H9 (cell line): Measurements from ENCODE around the gene C1QTNF9. TPM values are rescaled to one million over a fixed set of nuclear protein-coding genes. Genes with fewer than 3 reads are reported as not detected.

ENCODE experiments used
- DNase-seq: peaks from one replicate; pipeline ENCODE4 v3.0.0-alpha.2; 2017
- H2AFZ ChIP-seq: one replicate; pipeline ENCODE4 v1.6.1; 2013; ENCODE audit warnings: mild to moderate bottlenecking, low read length, control low read depth, moderate library complexity
- H2AK5ac ChIP-seq: 2 replicates; pipeline ENCODE4 v1.6.1; 2013; ENCODE audit warnings: low read length, control low read depth, mixed read lengths; ENCODE audit not compliant: insufficient read length
- H2BK120ac ChIP-seq: one replicate; pipeline ENCODE4 v1.6.1; 2013; ENCODE audit warnings: low read depth, mild to moderate bottlenecking, low read length, control low read depth, inconsistent platforms; ENCODE audit not compliant: poor library complexity, severe bottlenecking
- H2BK12ac ChIP-seq: 2 replicates; pipeline ENCODE4 v1.6.1; 2013; ENCODE audit warnings: low read length, control low read depth, mixed read lengths, low read depth; ENCODE audit not compliant: insufficient read length
- H2BK15ac ChIP-seq: 2 replicates; pipeline ENCODE4 v1.6.1; 2013; ENCODE audit warnings: low read depth, low read length, control low read depth
- H2BK20ac ChIP-seq: one replicate; pipeline ENCODE4 v1.6.1; 2013; ENCODE audit warnings: low read depth, mild to moderate bottlenecking, low read length, control low read depth, inconsistent platforms; ENCODE audit not compliant: poor library complexity, severe bottlenecking
- H2BK5ac ChIP-seq: 2 replicates; pipeline ENCODE4 v1.6.1; 2013; ENCODE audit warnings: low read length, control low read depth, mixed read lengths; ENCODE audit not compliant: insufficient read length
- H3K14ac ChIP-seq: 2 replicates; pipeline ENCODE4 v1.6.1; 2013; ENCODE audit warnings: low read length, control low read depth; ENCODE audit not compliant: insufficient read depth
- H3K18ac ChIP-seq: 2 replicates; pipeline ENCODE4 v1.6.1; 2013; ENCODE audit warnings: low read depth, mild to moderate bottlenecking, mixed read lengths, low read length, control low read depth; ENCODE audit not compliant: insufficient read length
- H3K23ac ChIP-seq: 2 replicates; pipeline ENCODE4 v1.6.1; 2013; ENCODE audit warnings: low read length, control low read depth, mixed read lengths, low read depth; ENCODE audit not compliant: insufficient read length
- H3K23me2 ChIP-seq: 2 replicates; pipeline ENCODE4 v1.6.1; 2013; ENCODE audit warnings: low read depth, mild to moderate bottlenecking, mixed read lengths, low read length, control low read depth; ENCODE audit not compliant: insufficient read length, poor library complexity, severe bottlenecking
- H3K27ac ChIP-seq: 2 replicates; pipeline ENCODE4 v1.5.1; 2013; ENCODE audit warnings: low read length, control low read depth, mixed read lengths, low read depth; ENCODE audit not compliant: insufficient read length
- H3K27me3 ChIP-seq: 2 replicates; pipeline ENCODE4 v1.6.1; 2013; ENCODE audit warnings: low read length, control low read depth, inconsistent platforms; ENCODE audit not compliant: insufficient read depth
- H3K4ac ChIP-seq: 2 replicates; pipeline ENCODE4 v1.6.1; 2013; ENCODE audit warnings: low read depth, mild to moderate bottlenecking, control low read depth, inconsistent platforms, low read length, moderate library complexity
- H3K4me1 ChIP-seq: 2 replicates; pipeline ENCODE4 v1.6.1; 2013; ENCODE audit warnings: low read length, control low read depth, inconsistent platforms; ENCODE audit not compliant: insufficient read depth
- H3K4me2 ChIP-seq: 2 replicates; pipeline ENCODE4 v1.6.1; 2013; ENCODE audit warnings: low read length, control low read depth, mixed read lengths; ENCODE audit not compliant: insufficient read length, insufficient read depth
- H3K56ac ChIP-seq: 2 replicates; pipeline ENCODE4 v1.6.1; 2013; ENCODE audit warnings: low read depth, mild to moderate bottlenecking, mixed read lengths, low read length, control low read depth; ENCODE audit not compliant: insufficient read length
- H3K79me1 ChIP-seq: 2 replicates; pipeline ENCODE4 v1.6.1; 2013; ENCODE audit warnings: low read depth, mild to moderate bottlenecking, moderate library complexity, low read length, control low read depth, inconsistent platforms; ENCODE audit not compliant: insufficient read depth, poor library complexity, severe bottlenecking
- H3K79me2 ChIP-seq: 2 replicates; pipeline ENCODE4 v1.6.1; 2013; ENCODE audit warnings: low read length, control low read depth, inconsistent platforms; ENCODE audit not compliant: insufficient read depth
- H3K9ac ChIP-seq: 2 replicates; pipeline ENCODE4 v1.6.1; 2013; ENCODE audit warnings: low read length, control low read depth, mixed read lengths; ENCODE audit not compliant: insufficient read length; ENCODE audit errors: extremely low read depth
- H3K9me3 ChIP-seq: one replicate; pipeline ENCODE4 v1.6.1; 2013; ENCODE audit warnings: low read depth, low read length, inconsistent platforms; ENCODE audit not compliant: control insufficient read depth
- H3T11ph ChIP-seq: one replicate; pipeline ENCODE4 v1.6.1; 2013; ENCODE audit warnings: mild to moderate bottlenecking, low read length, control low read depth, inconsistent platforms
- H4K20me1 ChIP-seq: one replicate; pipeline ENCODE4 v1.6.1; 2013; ENCODE audit not compliant: control insufficient read depth, insufficient read length, insufficient read depth
- H4K5ac ChIP-seq: 2 replicates; pipeline ENCODE4 v1.6.1; 2013; ENCODE audit warnings: low read depth, mild to moderate bottlenecking, mixed read lengths, low read length, control low read depth; ENCODE audit not compliant: insufficient read length
- H4K8ac ChIP-seq: replicated peaks from 2 replicates; pipeline ENCODE4 v1.6.1; 2013; ENCODE audit warnings: low read length, control low read depth, mixed read lengths, low read depth; ENCODE audit not compliant: insufficient read length
- H4K91ac ChIP-seq: 2 replicates; pipeline ENCODE4 v1.6.1; 2013; ENCODE audit warnings: low read depth, mild to moderate bottlenecking, moderate library complexity, mixed read lengths, low read length, control low read depth; ENCODE audit not compliant: insufficient read length
- H3K27ac Mint-ChIP-seq, 3 experiments: 2 replicates in 2 of 3; 3 replicates in 1 of 3; pipeline ENCODE4 v1.8.0; 2020 to 2021; ENCODE audit warnings: mixed read lengths in 3 of 3, mild to moderate bottlenecking in 1 of 3, moderate library complexity in 1 of 3
- H3K27me3 Mint-ChIP-seq: 2 replicates; pipeline ENCODE4 v1.8.0; 2021; ENCODE audit warnings: low read depth, mild to moderate bottlenecking, moderate library complexity, mixed read lengths
- H3K36me3 Mint-ChIP-seq, 3 experiments: 2 replicates in 2 of 3; 3 replicates in 1 of 3; pipeline ENCODE4 v1.8.0; 2020 to 2021; ENCODE audit warnings: low read depth in 3 of 3, mixed read lengths in 3 of 3; ENCODE audit not compliant: insufficient read depth in 1 of 3
- H3K4me1 Mint-ChIP-seq, 2 experiments: 2 replicates each; pipeline ENCODE4 v1.8.0; 2020; ENCODE audit warnings: mixed read lengths in 2 of 2
- H3K4me3 Mint-ChIP-seq, 2 experiments: 2 replicates in 1 of 2; 3 replicates in 1 of 2; pipeline ENCODE4 v1.8.0; 2020 to 2021; ENCODE audit warnings: mild to moderate bottlenecking in 2 of 2, mixed read lengths in 2 of 2, moderate library complexity in 1 of 2
- H3K9me3 Mint-ChIP-seq, 2 experiments: 2 replicates in 1 of 2; 3 replicates in 1 of 2; pipeline ENCODE4 v1.8.0; 2020; ENCODE audit warnings: mild to moderate bottlenecking in 2 of 2, mixed read lengths in 2 of 2, moderate library complexity in 1 of 2
- WGBS: extraction: QIAGEN DNeasy Blood & Tissue Kit; methylation state at CpG from one replicate; pipeline ENCODE4 v1.1.7; 2013; ENCODE audit warnings: missing lambda C conversion rate, low lambda C conversion rate, mixed read lengths; ENCODE audit not compliant: insufficient read length; ENCODE audit errors: extremely low coverage; 5-methylcytosine and 5-hydroxymethylcytosine counted together
- total RNA-seq: library from RNA; stranded (reverse); gene quantifications from 2 replicates; pipeline ENCODE4 v1.2.1, GENCODE V29; 2021
- TF ChIP-seq, protein P1 (sequence below): fragments of 200-600 bp; sonication (generic); conservative IDR thresholded peaks from 3 replicates; pipeline ENCODE4 v1.8.0; 2021; ENCODE audit warnings: antibody characterized with exemption, mild to moderate bottlenecking

Gene C1QTNF9
- total RNA-seq, 1 experiment from 2014 or later, result not detected

DNA sequence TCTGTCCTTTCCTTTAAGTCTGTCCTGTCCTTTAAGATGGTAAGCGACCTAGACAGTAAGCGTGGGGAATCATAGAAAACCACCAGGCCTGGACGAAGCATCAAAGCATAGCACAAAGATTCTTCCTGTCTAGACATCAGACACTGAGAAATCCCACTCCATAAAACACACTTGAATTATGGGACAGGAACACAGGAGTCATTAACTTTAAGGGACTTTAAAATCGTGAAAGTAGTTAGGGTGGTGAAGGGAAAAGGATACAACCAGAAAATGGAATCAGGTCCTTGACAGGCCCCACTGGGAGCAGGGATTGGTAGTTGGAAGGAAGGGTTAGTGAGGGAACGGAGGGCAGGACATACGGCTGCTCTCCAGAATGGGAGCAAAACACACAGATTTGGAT is 31.6 kb upstream of the C1QTNF9 start:
- H3K27ac ChIP-seq, result no peak overlapping the region
- no peaks in the 10 kb centered on the region for H3K79me2 ChIP-seq
- no peak overlapping the region for H3K18ac ChIP-seq
- H3K9me3 ChIP-seq, result no peaks in the 10 kb centered on the region
- H2BK20ac ChIP-seq, result no peak overlapping the region
- no peak for DNase-seq
- no peaks in the 10 kb centered on the region for H3K79me1 ChIP-seq
- H3K56ac ChIP-seq, result no peak overlapping the region
- no peaks in the 10 kb centered on the region for H4K20me1 ChIP-seq
- H3K9me3 Mint-ChIP-seq, result no peaks in the 10 kb centered on the region
- no peak overlapping the region for H3K23ac ChIP-seq
- H4K8ac ChIP-seq, result no peak overlapping the region
- no peak overlapping the region for H4K5ac ChIP-seq
- no peak overlapping the region for H2BK120ac ChIP-seq
- no peak overlapping the region for H3K14ac ChIP-seq
- H2AFZ ChIP-seq, result no peak overlapping the region
- H3K27me3 ChIP-seq, result no peaks in the 10 kb centered on the region
- no peak overlapping the region for H2AK5ac ChIP-seq
- H3K36me3 Mint-ChIP-seq, result peaks cover 0 to 2% (median 0%) of the 10 kb centered on the region in 3 experiments; a peak in 2 of 7 replicates
- H3K27ac Mint-ChIP-seq, result no peak overlapping the region
- no peaks in the 10 kb centered on the region for H3K4me1 ChIP-seq
- TF ChIP-seq, protein P1, sequence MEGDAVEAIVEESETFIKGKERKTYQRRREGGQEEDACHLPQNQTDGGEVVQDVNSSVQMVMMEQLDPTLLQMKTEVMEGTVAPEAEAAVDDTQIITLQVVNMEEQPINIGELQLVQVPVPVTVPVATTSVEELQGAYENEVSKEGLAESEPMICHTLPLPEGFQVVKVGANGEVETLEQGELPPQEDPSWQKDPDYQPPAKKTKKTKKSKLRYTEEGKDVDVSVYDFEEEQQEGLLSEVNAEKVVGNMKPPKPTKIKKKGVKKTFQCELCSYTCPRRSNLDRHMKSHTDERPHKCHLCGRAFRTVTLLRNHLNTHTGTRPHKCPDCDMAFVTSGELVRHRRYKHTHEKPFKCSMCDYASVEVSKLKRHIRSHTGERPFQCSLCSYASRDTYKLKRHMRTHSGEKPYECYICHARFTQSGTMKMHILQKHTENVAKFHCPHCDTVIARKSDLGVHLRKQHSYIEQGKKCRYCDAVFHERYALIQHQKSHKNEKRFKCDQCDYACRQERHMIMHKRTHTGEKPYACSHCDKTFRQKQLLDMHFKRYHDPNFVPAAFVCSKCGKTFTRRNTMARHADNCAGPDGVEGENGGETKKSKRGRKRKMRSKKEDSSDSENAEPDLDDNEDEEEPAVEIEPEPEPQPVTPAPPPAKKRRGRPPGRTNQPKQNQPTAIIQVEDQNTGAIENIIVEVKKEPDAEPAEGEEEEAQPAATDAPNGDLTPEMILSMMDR, result no peak
- no peak overlapping the region for H2BK15ac ChIP-seq
- H3K4ac ChIP-seq, result no peak overlapping the region
- H4K91ac ChIP-seq, result no peak overlapping the region
- no peak overlapping the region for H2BK12ac ChIP-seq
- H3K9ac ChIP-seq, result no peak overlapping the region
- no peak overlapping the region for H3T11ph ChIP-seq
- H3K4me3 Mint-ChIP-seq, result no peak overlapping the region
- H3K27me3 Mint-ChIP-seq, result no peaks in the 10 kb centered on the region
- no peak overlapping the region for H2BK5ac ChIP-seq
- WGBS, result no CpG with 5 or more reads among the region's 6 CpGs
- H3K4me2 ChIP-seq, result no peak overlapping the region
- H3K23me2 ChIP-seq, result no peaks in the 10 kb centered on the region
- peaks cover 0 to 7% of the 10 kb centered on the region in 2 experiments; a peak in 1 of 4 replicates for H3K4me1 Mint-ChIP-seq
